Measurements from ENCODE around the gene TACR1.
"Not testable (repeated sequence)": the region's sequence is repeated elsewhere in the genome, so short reads cannot be mapped to it uniquely, and the experiment has no call there.

The TACR1 gene

DNA sequence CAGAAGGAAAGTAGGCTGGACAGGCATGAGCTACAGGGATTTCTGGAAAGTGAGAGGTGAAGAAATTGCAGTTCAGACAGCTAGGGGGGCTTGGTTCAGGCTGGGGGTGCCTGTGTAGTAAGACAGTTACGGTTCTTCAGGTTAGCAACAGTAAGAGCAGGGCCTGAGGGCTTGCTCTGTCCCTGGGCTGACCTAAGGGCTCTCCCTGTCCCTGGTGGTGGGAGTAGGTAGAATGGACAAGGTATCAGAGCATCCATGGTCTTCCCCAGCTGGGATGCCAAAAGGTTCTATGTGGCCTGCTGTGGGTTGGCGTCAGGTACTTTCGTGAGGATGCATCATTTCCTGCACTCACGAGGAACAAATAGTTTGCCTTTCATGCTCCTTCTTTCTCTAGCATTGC lies 34.6 kb upstream of the TACR1 start:
- no peak overlapping the region for H3K27ac ChIP-seq
- TF ChIP-seq, protein P1, sequence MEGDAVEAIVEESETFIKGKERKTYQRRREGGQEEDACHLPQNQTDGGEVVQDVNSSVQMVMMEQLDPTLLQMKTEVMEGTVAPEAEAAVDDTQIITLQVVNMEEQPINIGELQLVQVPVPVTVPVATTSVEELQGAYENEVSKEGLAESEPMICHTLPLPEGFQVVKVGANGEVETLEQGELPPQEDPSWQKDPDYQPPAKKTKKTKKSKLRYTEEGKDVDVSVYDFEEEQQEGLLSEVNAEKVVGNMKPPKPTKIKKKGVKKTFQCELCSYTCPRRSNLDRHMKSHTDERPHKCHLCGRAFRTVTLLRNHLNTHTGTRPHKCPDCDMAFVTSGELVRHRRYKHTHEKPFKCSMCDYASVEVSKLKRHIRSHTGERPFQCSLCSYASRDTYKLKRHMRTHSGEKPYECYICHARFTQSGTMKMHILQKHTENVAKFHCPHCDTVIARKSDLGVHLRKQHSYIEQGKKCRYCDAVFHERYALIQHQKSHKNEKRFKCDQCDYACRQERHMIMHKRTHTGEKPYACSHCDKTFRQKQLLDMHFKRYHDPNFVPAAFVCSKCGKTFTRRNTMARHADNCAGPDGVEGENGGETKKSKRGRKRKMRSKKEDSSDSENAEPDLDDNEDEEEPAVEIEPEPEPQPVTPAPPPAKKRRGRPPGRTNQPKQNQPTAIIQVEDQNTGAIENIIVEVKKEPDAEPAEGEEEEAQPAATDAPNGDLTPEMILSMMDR (conservative IDR thresholded peaks at IDR 0.05), result no peak

DNA sequence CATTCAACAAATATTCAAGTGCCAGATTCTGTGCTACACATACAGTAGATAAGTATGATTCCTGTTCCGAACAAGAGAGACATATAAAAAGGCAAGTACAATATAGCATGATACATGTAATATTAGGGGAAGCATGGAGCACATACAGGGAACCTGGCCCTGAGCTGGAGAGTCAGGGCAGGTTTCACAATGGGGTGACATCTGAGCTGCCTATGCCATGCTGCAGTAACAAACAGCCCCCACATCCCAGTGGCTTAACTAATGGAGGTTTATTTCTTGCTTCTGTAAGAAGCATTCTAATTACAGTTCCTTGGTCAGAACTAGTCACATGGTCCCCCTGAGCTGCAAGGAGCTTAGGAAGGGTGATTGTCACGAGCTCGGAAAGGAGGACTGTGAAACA lies 27.3 kb upstream of the TACR1 start:
- no peak overlapping the region for H3K27ac ChIP-seq
- TF ChIP-seq, protein P1 (conservative IDR thresholded peaks at IDR 0.05), result no peak

- TF ChIP-seq, protein P1 (conservative IDR thresholded peaks at IDR 0.05), result no peak
- no peak overlapping the region for H3K27ac ChIP-seq
Measured at GRCh38 chr2:75226099-75226498, 26.8 kb upstream of the TACR1 start.

GRCh38 chr2:75224636-75225094 lies 25.3 kb upstream of the TACR1 start:
- TF ChIP-seq, protein P1 (conservative IDR thresholded peaks at IDR 0.05), result no peak
- H3K27ac ChIP-seq, result no peak overlapping the region; the same call in 1 of the 2 replicates

GRCh38 chr2:75222527-75222926 lies 23.2 kb upstream of the TACR1 start:
- TF ChIP-seq, protein P1 (conservative IDR thresholded peaks at IDR 0.05), result no peak
- H3K27ac ChIP-seq, result no peak overlapping the region

- H3K27ac ChIP-seq, result no peak overlapping the region
- TF ChIP-seq, protein P1 (conservative IDR thresholded peaks at IDR 0.05), result no peak
Measured at GRCh38 chr2:75221862-75222261, 22.5 kb upstream of the TACR1 start.

DNA sequence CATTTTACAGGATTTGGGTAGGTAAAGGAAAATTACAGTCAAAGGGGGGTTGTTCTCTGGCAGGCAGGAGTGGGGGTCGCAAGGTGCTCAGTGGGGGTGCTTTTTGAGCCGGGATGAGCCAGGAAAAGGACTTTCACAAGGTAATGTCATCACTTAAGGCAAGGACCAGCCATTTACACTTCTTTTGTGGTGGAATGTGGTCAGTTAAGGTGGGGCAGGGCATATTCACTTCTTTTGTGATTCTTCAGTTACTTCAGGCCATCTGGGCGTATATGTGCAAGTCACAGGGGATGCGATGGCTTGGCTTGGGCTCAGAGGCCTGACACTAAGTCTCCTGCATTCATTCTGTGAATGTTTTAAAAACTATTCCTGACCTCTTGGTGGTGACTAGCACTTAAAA lies 19.9 kb upstream of the TACR1 start:
- not testable (repeated sequence) for H3K27ac ChIP-seq

DNA sequence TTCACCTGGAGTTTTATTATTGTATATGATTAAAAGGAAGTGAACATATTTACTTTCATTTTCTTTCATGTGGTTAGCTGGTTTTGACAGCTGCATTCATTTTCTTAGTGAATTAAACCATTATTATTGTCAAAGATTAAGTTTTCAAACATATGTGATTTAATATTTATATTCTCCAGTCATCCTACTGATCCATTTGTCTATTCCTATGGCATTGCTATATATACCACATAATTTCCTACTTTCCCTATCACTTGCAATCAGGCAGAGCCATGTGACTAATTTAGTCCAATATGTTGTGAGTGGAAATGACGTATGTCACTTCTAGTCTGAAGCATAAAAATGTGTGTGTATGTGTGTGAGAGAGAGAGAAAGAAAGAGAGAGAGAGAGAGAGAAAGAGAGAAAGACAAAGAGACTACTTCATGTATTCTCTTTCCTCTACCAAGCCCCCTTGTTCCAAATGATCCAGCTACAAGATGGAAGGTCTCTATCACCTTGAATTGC lies 12.0 kb upstream of the TACR1 start:
- TF ChIP-seq, protein P1 (conservative IDR thresholded peaks at IDR 0.05), result no peak
- no peak overlapping the region for H3K27ac ChIP-seq
